ENCODE results near the gene UBC.

Gene UBC

DNA sequence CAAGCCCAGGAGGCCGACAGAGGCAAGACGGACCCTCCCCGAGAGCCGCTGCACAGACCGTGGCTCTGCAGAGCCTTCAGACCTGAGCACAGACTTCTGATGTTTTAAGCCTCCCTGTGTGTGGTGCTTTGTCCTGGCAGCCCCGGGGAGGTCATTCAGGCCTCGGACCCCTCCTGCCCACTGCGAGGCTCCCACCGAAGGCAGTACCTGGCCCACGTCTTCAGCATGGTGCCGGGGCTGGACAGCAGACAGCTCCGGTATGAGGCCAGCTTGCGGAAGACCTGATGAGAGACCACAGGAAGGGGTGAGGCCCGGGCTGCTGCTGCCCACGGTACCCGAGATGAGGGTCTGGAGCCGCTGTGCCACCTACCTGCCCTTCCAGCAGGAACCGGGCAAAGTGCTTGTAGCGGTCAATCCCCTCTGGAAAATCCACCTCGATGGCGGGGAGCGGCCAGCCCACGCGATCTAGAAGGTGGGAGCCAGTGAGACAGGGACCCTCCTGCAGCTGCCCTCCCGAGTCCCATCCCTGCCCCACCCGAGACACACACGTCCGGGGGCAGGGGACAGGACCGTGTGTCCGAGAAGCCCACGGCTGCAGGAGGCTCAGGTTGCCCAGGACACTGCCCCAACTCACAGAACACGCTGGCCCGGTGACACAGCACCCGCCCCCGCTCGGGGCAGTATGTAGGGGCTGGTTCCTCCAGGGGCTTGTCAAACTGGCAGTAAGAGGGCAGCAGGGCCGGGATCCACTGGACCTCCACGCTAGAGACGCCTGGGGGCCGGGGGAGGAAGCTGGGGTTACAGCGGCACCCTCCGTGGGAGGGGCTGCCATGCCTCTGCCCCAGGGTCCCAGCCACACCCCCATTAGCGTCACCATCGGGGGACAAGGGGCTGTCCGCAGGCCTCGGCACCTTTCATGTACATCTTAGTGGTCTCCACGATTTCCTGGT, 35.6 kb upstream of the UBC start:
- TF ChIP-seq Cebpa-rat (IDR thresholded peaks at IDR 0.05) = no peak
- no peak overlapping the region for H3K4me3 ChIP-seq
- peaks cover 19 to 90% (median 84%) of the 10 kb centered on the region in 10 experiments for H3K4me1 ChIP-seq
- peak overlapping the region in 9 of 11 experiments; percentile 5 to 95 (median 83); a peak in 16 of 22 replicates for H3K4me2 ChIP-seq
- H3K36me3 ChIP-seq = peaks cover 46 to 94% (median 79%) of the 10 kb centered on the region in 11 experiments
- H3K9me3 ChIP-seq (replicated peaks in 1 of 11) = peaks cover 0 to 12% (median 7%) of the 10 kb centered on the region in 11 experiments; a peak in 16 of 22 replicates
- peaks cover 0 to 91% (median 53%) of the 10 kb centered on the region in 11 experiments; a peak in 17 of 22 replicates for H4K20me1 ChIP-seq
- H3K27ac ChIP-seq = no peak overlapping the region
- no peaks in the 10 kb centered on the region for H3K27me3 ChIP-seq
- peak overlapping the region in 2 of 11 experiments; percentile 7 to 9; a peak in 2 of 22 replicates for H3K9ac ChIP-seq

DNA sequence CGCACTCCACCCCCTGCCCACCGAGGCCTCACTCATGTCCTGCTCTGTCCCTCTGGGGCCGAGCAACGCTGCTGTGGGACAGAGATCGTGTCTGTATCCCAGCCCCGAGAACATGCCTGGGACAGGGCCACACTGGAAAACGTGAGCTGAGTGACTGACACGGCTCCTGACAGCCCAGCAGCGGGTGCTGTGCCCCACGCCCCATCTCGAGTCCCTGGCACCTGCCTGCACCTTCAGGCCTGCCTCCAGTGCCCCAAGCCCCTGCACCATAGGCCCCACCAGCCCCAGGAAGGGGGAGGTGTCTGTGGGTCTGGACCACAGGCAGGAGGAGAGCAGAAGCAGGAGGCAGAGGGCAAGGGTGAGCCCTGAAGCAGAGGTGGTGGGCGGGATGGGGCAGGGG, 34.6 kb upstream of the UBC start:
- Histone ChIP-seq H3K27ac (no peak overlapping the region), H3K9ac (peak overlapping the region in 4 of 11 experiments; percentile 26 to 41 (median 32); a peak in 3 of 22 replicates), H3K36me3 (peaks cover 36 to 94% (median 79%) of the 10 kb centered on the region in 11 experiments), H3K4me3 (no peak overlapping the region), H3K9me3 (replicated peaks in 1 of 11) (peaks cover 0 to 2% (median 0%) of the 10 kb centered on the region in 11 experiments; a peak in 2 of 22 replicates), H4K20me1 (peaks cover 0 to 86% (median 53%) of the 10 kb centered on the region in 11 experiments; a peak in 17 of 22 replicates), H3K27me3 (no peaks in the 10 kb centered on the region), H3K4me1 (peaks cover 17 to 83% (median 78%) of the 10 kb centered on the region in 10 experiments), H3K4me2 (peak overlapping the region in 9 of 11 experiments; percentile 5 to 95 (median 83); a peak in 17 of 22 replicates)
- no peak for TF ChIP-seq Cebpa-rat (IDR thresholded peaks at IDR 0.05)

DNA sequence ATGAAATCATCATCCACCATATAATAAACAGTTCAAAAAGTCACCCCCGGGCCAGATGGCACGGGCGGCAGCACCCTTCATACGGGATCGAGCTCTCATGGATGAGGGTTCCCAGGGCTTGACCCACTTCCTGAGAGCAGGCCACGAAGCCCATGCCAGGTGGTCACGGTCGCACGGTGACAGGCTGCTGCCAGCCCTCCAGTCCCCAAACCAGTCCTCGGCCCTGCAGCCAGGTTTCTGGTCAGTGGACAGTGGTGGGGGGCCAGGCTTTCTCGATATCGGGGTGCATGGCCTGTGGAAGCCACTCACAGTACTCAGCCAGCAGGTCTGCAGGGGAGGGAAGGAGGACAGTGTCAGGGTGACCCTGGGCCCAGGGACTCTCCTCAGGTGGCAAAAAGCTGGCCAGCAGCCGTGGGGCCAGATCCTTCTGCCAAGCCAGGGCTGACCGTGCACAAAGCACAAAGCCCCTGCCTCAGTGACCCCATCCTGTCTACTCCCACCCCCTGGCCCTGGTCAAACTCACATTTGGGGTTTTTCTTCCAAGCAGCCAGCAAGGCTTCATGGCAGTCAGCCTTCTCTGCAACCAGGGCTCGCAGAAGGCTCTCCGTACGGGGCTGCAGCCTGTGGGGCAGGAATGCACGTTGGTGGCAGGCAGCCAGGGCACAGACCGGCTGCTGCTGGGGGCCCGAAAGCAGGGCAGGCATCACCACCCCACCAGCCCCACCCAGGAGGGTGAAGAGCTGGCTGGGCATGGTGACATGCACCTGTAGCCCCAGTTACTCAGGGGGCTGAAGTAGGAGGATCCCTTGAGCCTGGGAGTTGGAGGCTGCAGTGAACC, 33.3 kb upstream of the UBC start:
- Histone ChIP-seq H3K27me3 (no peaks in the 10 kb centered on the region), H3K4me1 (peaks cover 5 to 70% (median 65%) of the 10 kb centered on the region in 10 experiments), H3K36me3 (peaks cover 38 to 95% (median 81%) of the 10 kb centered on the region in 11 experiments), H3K4me2 (peak overlapping the region; percentile 4 to 95 (median 78); a peak in 16 of 22 replicates), H3K27ac (0 out of 22 replicates have a peak overlapping the region, but pooled peaks of 1 of the 11 experiments have one; percentile 9), H3K4me3 (no peak overlapping the region; a peak in 2 of 20 replicates), H4K20me1 (peaks cover 0 to 73% (median 45%) of the 10 kb centered on the region in 11 experiments; a peak in 17 of 22 replicates), H3K9ac (peak overlapping the region in 4 of 11 experiments; percentile 11 to 54 (median 32); a peak in 4 of 22 replicates), H3K9me3 (replicated peaks in 1 of 11) (no peaks in the 10 kb centered on the region)
- no peak for TF ChIP-seq Cebpa-rat (IDR thresholded peaks at IDR 0.05)

GRCh38 chr12:124947013-124947412, 32.6 kb upstream of the UBC start:
- Histone ChIP-seq H4K20me1 (peaks cover 0 to 65% (median 38%) of the 10 kb centered on the region in 11 experiments; a peak in 16 of 22 replicates), H3K9me3 (replicated peaks in 1 of 11) (no peaks in the 10 kb centered on the region), H3K4me3 (no peak overlapping the region), H3K36me3 (peaks cover 38 to 97% (median 78%) of the 10 kb centered on the region in 11 experiments), H3K4me2 (peak overlapping the region in 8 of 11 experiments; percentile 50 to 95 (median 84); a peak in 14 of 22 replicates), H3K27ac (no peak overlapping the region), H3K27me3 (no peaks in the 10 kb centered on the region), H3K9ac (peak overlapping the region in 2 of 11 experiments; percentile 19 to 45; a peak in 1 of 22 replicates), H3K4me1 (peaks cover 0 to 62% (median 57%) of the 10 kb centered on the region in 10 experiments; a peak in 16 of 20 replicates)
- TF ChIP-seq Cebpa-rat (IDR thresholded peaks at IDR 0.05) = no peak

GRCh38 chr12:124946447-124946793, 32.0 kb upstream of the UBC start:
- Histone ChIP-seq H3K27ac (no peak overlapping the region), H3K9ac (0 out of 22 replicates have a peak overlapping the region, but pooled peaks of 1 of the 11 experiments have one; percentile 4), H3K4me3 (no peak overlapping the region), H3K36me3 (peaks cover 38 to 94% (median 75%) of the 10 kb centered on the region in 11 experiments), H3K4me1 (peaks cover under 1 to 61% (median 54%) of the 10 kb centered on the region in 10 experiments; a peak in 18 of 20 replicates), H4K20me1 (peaks cover 0 to 59% (median 33%) of the 10 kb centered on the region in 11 experiments; a peak in 15 of 22 replicates), H3K9me3 (replicated peaks in 1 of 11) (no peaks in the 10 kb centered on the region), H3K27me3 (no peaks in the 10 kb centered on the region), H3K4me2 (peak overlapping the region in 7 of 11 experiments; percentile 1 to 95 (median 22); a peak in 8 of 22 replicates)
- TF ChIP-seq Cebpa-rat (IDR thresholded peaks at IDR 0.05) = no peak

DNA sequence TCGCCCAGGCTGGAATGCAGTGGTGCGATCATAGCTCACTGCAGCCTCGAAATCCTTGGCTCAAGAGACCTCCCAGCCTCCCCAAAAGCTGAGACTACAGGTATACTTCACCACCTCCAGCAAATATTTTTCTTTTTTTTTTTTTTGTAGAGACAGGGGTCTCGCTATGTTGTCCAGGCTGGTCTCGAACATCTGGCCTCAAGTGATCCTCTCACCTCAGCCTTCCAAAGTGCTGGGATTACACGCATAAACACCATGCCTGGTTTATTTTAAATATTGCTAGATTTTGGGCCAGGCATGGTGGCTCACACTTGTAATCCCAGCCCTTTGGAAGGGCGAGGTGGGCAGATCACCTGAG, 26.7 kb upstream of the UBC start:
- H3K4me3 ChIP-seq = peak overlapping the region; percentile 48 to 69 (median 58); a peak in 18 of 20 replicates
- peak overlapping the region; percentile 72 to 97 (median 86) for H3K4me2 ChIP-seq
- no peaks in the 10 kb centered on the region for H3K27me3 ChIP-seq
- peak overlapping the region in 9 of 11 experiments; percentile 29 to 90 (median 83); a peak in 15 of 22 replicates for H3K27ac ChIP-seq
- H3K36me3 ChIP-seq = peaks cover 7 to 44% (median 31%) of the 10 kb centered on the region in 11 experiments; a peak in 21 of 22 replicates
- peaks cover 34 to 60% (median 47%) of the 10 kb centered on the region in 10 experiments for H3K4me1 ChIP-seq
- H3K9me3 ChIP-seq (replicated peaks in 1 of 11) = no peaks in the 10 kb centered on the region
- no peak for TF ChIP-seq Cebpa-rat (IDR thresholded peaks at IDR 0.05)
- peaks cover 0 to 10% (median 0%) of the 10 kb centered on the region in 11 experiments; a peak in 5 of 22 replicates for H4K20me1 ChIP-seq
- H3K9ac ChIP-seq = peak overlapping the region in 8 of 11 experiments; percentile 32 to 83 (median 76); a peak in 17 of 22 replicates

- Histone ChIP-seq H3K27ac (peak overlapping the region in 10 of 11 experiments; percentile 31 to 90 (median 83); a peak in 19 of 22 replicates), H3K4me3 (peak overlapping the region; percentile 48 to 69 (median 58))
These were observed 26.1 kb upstream of the UBC start for GRCh38 chr12:124940393-124941169.

More at GRCh38 chr12:124940393-124941169, 26.1 kb upstream of the UBC start:
- Histone ChIP-seq H3K4me2 (peak overlapping the region; percentile 72 to 97 (median 86)), H3K9me3 (replicated peaks in 1 of 11) (no peaks in the 10 kb centered on the region), H3K4me1 (peaks cover 39 to 64% (median 50%) of the 10 kb centered on the region in 10 experiments), H4K20me1 (peaks cover 0 to 10% (median 0%) of the 10 kb centered on the region in 11 experiments; a peak in 4 of 22 replicates), H3K27me3 (no peaks in the 10 kb centered on the region), H3K9ac (peak overlapping the region; percentile 69 to 85 (median 76); a peak in 19 of 22 replicates), H3K36me3 (peaks cover 5 to 38% (median 25%) of the 10 kb centered on the region in 11 experiments; a peak in 20 of 22 replicates)
- no peak for TF ChIP-seq Cebpa-rat (IDR thresholded peaks at IDR 0.05)
